Measurements from ENCODE around the gene UNC5C.

UNC5C gene

GRCh38 chr4:95457353-95457752 is 91.4 kb downstream of the UNC5C start:
- H3K4me3 ChIP-seq (ENCODE audit: low read depth, low read length), result no peak overlapping the region
- no peak for TF ChIP-seq CTCF (IDR thresholded peaks at IDR 0.05; ENCODE audit: insufficient read depth, low read depth, low read length, missing control alignments)
- DNase-seq (ENCODE audit: low read depth), result no peak

- H3K4me3 ChIP-seq (ENCODE audit: low read depth, low read length), result no peak overlapping the region
- no peak for DNase-seq (ENCODE audit: low read depth)
- no peak for TF ChIP-seq CTCF (IDR thresholded peaks at IDR 0.05; ENCODE audit: insufficient read depth, low read depth, low read length, missing control alignments)
These were observed 98.5 kb downstream of the UNC5C start for GRCh38 chr4:95450294-95450693.

- no peak overlapping the region for H3K4me3 ChIP-seq (ENCODE audit: low read depth, low read length)
- TF ChIP-seq CTCF (IDR thresholded peaks at IDR 0.05; ENCODE audit: insufficient read depth, low read depth, low read length, missing control alignments), result no peak
These were observed 102.6 kb downstream of the UNC5C start for GRCh38 chr4:95446173-95446572.

GRCh38 chr4:95445251-95445650 is 103.5 kb downstream of the UNC5C start:
- DNase-seq (ENCODE audit: low read depth), result no peak
- TF ChIP-seq CTCF (IDR thresholded peaks at IDR 0.05; ENCODE audit: insufficient read depth, low read depth, low read length, missing control alignments), result no peak
- H3K4me3 ChIP-seq (ENCODE audit: low read depth, low read length), result no peak overlapping the region

More at GRCh38 chr4:95446173-95446572, 102.6 kb downstream of the UNC5C start:
- no peak for DNase-seq (ENCODE audit: low read depth)

GRCh38 chr4:95444812-95445211 is 104.0 kb downstream of the UNC5C start:
- TF ChIP-seq CTCF (IDR thresholded peaks at IDR 0.05; ENCODE audit: insufficient read depth, low read depth, low read length, missing control alignments), result no peak
- no peak for DNase-seq (ENCODE audit: low read depth)
- no peak overlapping the region for H3K4me3 ChIP-seq (ENCODE audit: low read depth, low read length)

GRCh38 chr4:95439896-95440295 is 108.9 kb downstream of the UNC5C start:
- H3K4me3 ChIP-seq (ENCODE audit: low read depth, low read length), result no peak overlapping the region
- TF ChIP-seq CTCF (IDR thresholded peaks at IDR 0.05; ENCODE audit: insufficient read depth, low read depth, low read length, missing control alignments), result no peak
- DNase-seq (ENCODE audit: low read depth), result no peak

GRCh38 chr4:95439071-95439470 is 109.7 kb downstream of the UNC5C start:
- DNase-seq (ENCODE audit: low read depth), result no peak
- no peak overlapping the region for H3K4me3 ChIP-seq (ENCODE audit: low read depth, low read length)
- no peak for TF ChIP-seq CTCF (IDR thresholded peaks at IDR 0.05; ENCODE audit: insufficient read depth, low read depth, low read length, missing control alignments)

All from GM12865 (cell line).